Measurements from ENCODE around the gene RNF115.
"Not testable (repeated sequence)": the region's sequence is repeated elsewhere in the genome, so short reads cannot be mapped to it uniquely, and the experiment has no call there.

Gene RNF115

DNA sequence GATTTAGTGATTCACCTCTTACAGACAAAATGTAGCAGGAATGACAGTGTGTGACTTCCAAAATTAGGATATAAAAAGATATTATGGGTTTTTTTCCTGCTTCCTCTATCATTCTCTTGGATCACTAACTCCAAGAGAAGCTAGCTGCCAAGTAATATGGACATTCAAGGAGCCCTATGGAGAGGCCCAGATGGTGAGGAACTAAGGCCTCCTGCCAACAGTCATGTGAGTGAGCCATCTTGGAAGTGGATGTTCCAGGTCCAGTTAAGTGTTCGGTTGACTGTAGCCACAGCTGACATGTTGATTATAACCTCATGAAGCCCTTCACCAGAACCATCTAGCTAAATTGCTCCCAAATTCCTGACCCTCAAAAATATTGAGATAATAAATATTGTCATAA lies 65.8 kb downstream of the RNF115 start:
- Mint-ChIP-seq H3K4me1 (no peaks in the 10 kb centered on the region), H3K9me3 (peaks cover 17% of the 10 kb centered on the region), H3K27me3 (no peaks in the 10 kb centered on the region), H3K4me3 (no peak overlapping the region), H3K27ac (no peak overlapping the region), H3K36me3 (peaks cover 63% of the 10 kb centered on the region)
- no peak for DNase-seq
- CTCF ChIA-PET: interaction anchor here (0.8 to 1.5 kb wide), 3 partner anchors 19 to 87 kb away, joined by 3 to 6 read pairs (median 3); partner anchors contain the start of gene NUDT17

DNA sequence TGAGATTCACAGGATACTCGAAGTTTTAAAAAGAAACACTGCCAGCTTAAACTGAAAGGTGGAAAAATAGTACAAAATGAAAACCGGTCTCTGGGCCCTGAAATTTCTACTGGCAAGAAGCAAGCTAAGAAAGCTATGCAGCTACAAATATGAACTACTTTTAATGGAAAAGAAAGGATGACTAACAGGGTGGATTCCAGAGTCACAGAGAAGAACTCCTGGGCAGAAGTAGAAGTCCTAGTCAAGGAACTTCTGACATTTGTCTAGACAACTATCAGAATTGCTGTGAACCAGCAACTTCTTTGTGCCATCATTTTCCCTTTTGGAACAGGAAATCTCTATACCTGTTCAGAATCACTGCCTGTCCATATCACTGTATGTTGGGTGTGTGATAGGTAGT lies 66.5 kb downstream of the RNF115 start:
- peaks cover 62% of the 10 kb centered on the region for H3K36me3 Mint-ChIP-seq
- no peak overlapping the region for H3K4me3 Mint-ChIP-seq
- DNase-seq: no peak
- no peak overlapping the region for H3K27ac Mint-ChIP-seq
- H3K9me3 Mint-ChIP-seq: peaks cover 16% of the 10 kb centered on the region
- H3K4me1 Mint-ChIP-seq: no peaks in the 10 kb centered on the region
- H3K27me3 Mint-ChIP-seq: no peaks in the 10 kb centered on the region
- CTCF ChIA-PET: interaction anchor here (1.5 kb wide), 1 partner anchor 36 kb away, joined by 6 read pairs; no protein-coding TSS in a partner anchor

DNA sequence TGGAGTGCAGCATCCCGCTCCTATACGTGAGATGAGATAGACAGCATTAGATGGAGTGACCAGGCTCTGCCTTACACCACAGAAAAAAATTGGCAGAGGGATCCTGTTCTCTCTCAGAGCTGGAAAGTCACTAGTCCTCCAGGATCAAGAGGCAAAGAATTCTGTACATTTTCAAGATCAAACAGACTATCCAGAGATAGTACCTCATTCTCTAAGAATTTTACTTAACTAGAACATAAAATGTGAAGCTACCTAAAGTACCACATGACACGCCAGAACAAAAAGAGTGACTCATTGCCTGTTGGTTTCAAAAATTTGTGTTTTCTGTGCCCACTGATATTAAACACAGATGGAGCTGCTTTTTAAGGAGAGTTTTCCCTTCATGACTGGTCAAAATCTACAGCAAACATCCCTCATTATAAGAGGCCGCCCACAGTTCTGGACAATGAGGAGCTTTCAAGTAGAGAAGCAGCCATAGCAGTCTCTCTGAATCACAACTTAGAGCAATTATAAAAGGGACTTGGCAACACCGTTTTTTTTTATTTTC lies 72.3 kb downstream of the RNF115 start:
- H3K9me3 Mint-ChIP-seq: no peaks in the 10 kb centered on the region
- H3K4me3 Mint-ChIP-seq: no peak overlapping the region
- DNase-seq: no peak
- no peaks in the 10 kb centered on the region for H3K27me3 Mint-ChIP-seq
- CTCF ChIA-PET: no interaction called here
- no peaks in the 10 kb centered on the region for H3K4me1 Mint-ChIP-seq
- H3K27ac Mint-ChIP-seq: no peak overlapping the region
- H3K36me3 Mint-ChIP-seq: peaks cover 47% of the 10 kb centered on the region

DNA sequence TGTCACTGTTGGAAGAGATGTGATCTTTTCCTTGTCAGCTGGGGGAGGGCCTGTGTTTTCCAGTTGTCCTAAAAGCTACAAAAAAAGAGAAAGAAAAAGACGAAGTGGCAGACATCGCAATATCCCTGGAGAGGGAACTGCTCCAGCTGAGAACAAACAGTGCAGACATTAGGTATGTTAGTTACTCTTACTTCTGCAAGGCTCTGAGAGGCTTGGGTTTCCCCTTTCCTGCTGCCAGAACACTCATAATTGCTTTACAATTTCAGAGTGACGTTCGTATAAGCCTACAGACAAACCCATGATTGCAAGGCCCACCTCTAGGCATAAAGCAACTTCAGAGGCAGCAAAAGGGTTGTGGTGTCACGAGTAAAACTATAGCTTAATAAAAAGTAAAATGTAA lies 73.5 kb downstream of the RNF115 start:
- H3K27ac Mint-ChIP-seq: no peak overlapping the region
- CTCF ChIA-PET: no interaction called here
- DNase-seq: no peak
- no peak overlapping the region for H3K4me3 Mint-ChIP-seq
- H3K36me3 Mint-ChIP-seq: peaks cover 45% of the 10 kb centered on the region
- H3K27me3 Mint-ChIP-seq: no peaks in the 10 kb centered on the region
- H3K4me1 Mint-ChIP-seq: no peaks in the 10 kb centered on the region
- no peaks in the 10 kb centered on the region for H3K9me3 Mint-ChIP-seq

DNA sequence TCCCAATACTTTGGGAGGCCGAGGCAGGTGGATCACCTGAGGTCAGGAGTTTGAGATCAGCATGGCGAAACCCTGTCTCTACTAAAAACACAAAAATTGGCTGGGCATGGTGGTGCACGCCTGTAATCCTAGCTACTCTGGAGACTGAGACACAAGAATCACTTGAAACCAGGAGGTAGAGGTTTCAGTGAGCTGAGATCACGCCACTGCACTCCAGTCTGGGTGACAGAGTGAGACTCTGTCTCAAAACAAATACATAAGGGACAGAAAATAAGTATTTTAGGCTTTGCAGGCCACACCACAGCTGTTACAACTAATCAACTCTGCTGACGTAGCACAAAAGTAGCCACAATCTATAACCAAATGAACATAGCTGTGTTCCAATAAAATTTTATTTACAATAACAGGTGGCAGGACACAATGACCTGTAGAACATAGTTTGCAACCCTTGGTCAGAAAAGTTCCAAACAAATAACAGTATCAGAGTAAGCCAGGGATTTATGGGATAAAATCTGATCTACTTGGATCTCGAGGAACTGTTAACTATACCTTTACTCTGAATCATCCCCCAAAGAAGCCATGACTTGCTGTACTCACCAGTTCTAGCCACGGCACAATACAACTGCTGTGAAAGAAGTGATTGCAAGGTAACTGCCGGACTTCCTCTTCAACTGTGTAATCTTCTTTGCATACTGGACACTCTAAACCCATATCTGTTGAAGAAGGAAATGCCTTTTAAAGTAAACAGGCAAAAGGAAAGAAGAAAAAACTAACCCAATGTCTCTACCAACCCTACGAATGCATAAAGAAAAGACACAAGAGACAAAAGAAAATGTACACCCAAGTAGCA lies 76.3 kb downstream of the RNF115 start:
- Mint-ChIP-seq H3K36me3 (peaks cover 51% of the 10 kb centered on the region), H3K27me3 (no peaks in the 10 kb centered on the region), H3K9me3 (no peaks in the 10 kb centered on the region), H3K4me1 (no peaks in the 10 kb centered on the region), H3K27ac (no peak overlapping the region), H3K4me3 (no peak overlapping the region)
- DNase-seq: no peak
- CTCF ChIA-PET: no interaction called here

DNA sequence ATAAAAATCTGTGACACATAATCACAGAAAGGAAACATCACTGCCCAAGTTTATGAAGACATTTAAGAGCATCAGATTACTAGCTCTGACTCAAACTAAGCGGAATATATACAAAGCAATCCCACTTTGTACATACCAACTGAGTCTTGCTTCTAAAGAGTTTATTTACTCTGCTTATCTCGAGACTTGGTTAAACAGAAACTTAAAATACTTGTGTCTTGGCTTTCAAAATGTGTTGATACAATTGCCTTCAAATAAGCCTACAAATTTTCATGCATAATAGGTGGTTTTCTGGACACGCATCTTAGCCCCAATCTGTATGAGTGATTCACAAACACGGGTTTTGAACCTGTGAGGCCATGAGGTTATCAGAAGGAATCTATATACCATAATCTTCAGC lies 83.6 kb downstream of the RNF115 start:
- peaks cover 25% of the 10 kb centered on the region for H3K36me3 Mint-ChIP-seq
- H3K4me3 Mint-ChIP-seq: no peak overlapping the region
- no peaks in the 10 kb centered on the region for H3K4me1 Mint-ChIP-seq
- DNase-seq: no peak
- no peaks in the 10 kb centered on the region for H3K27me3 Mint-ChIP-seq
- no peak overlapping the region for H3K27ac Mint-ChIP-seq
- no peaks in the 10 kb centered on the region for H3K9me3 Mint-ChIP-seq
- CTCF ChIA-PET: no interaction called here

DNA sequence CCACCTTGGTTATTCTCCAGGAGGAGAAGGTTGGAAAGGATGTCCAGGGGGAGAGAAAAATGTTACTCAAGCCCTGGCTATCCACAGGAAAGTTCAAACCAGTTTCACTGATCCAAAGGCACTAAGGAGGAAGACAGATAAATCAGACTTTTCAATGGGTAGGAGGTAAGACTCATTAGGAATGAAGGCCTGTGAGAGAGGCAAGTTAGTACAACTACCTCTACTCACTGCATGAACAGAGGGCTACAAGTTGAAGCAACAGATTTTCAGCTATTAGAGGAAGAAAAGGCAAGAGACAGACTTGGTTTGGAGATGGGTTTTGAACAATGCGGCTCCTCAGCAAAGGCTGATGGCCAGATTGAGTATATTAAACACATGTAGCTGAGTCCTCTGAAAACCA lies 87.7 kb downstream of the RNF115 start:
- H3K4me1 Mint-ChIP-seq: no peaks in the 10 kb centered on the region
- CTCF ChIA-PET: no interaction called here

DNA sequence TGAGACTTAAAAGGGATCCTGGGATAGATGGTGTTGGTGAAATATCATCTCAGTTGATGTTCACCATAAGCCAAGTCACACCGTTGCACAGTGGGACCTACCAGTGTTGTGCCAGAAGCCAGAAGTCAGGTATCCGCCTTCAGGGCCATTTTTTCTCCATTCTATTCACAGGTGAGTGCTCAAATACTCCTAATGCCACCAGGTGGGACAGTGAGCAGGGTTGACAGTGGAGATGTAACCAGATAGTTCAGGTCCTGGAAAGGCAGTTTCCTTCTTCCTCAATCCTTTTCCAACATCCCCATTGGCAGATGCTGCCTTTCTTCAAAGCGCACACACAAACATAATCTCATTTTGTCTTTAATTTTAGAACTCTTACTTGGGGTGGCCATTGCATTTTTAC lies 93.0 kb downstream of the RNF115 start:
- Mint-ChIP-seq H3K36me3 (no peaks in the 10 kb centered on the region), H3K4me3 (no peak overlapping the region), H3K27ac (no peak overlapping the region), H3K9me3 (no peaks in the 10 kb centered on the region), H3K27me3 (no peaks in the 10 kb centered on the region), H3K4me1 (no peaks in the 10 kb centered on the region)
- CTCF ChIA-PET: interaction anchor here (1.6 kb wide), 1 partner anchor 10 kb away, joined by 5 read pairs; no protein-coding TSS in a partner anchor
- no peak for DNase-seq

More for the DNA sequence above, 87.7 kb downstream of the RNF115 start:
- Mint-ChIP-seq H3K36me3 (peaks cover 2% of the 10 kb centered on the region), H3K27ac (no peak overlapping the region), H3K9me3 (no peaks in the 10 kb centered on the region), H3K4me3 (no peak overlapping the region), H3K27me3 (no peaks in the 10 kb centered on the region)
- no peak for DNase-seq

DNA sequence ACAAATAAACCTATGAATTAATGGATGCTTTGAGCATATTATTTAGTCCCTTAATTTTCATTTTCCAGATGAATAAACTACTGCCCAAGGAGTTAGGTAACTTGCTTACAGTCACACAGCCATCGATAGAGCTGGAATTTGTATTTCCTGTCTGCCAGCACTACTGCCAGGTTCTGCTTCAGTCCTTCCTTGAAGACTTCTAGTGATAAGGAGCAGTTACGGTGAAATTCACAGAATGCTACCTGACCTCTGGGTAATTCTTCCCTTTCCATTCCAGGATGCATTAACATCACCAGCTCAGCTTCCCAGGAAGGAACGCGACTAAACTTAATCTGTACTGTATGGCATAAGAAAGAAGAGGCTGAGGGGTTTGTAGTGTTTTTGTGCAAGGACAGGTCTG lies 93.4 kb downstream of the RNF115 start:
- no peaks in the 10 kb centered on the region for H3K9me3 Mint-ChIP-seq
- H3K4me3 Mint-ChIP-seq: no peak overlapping the region
- H3K27me3 Mint-ChIP-seq: no peaks in the 10 kb centered on the region
- H3K4me1 Mint-ChIP-seq: no peaks in the 10 kb centered on the region
- DNase-seq: no peak
- no peak overlapping the region for H3K27ac Mint-ChIP-seq
- CTCF ChIA-PET: interaction anchor here (1.6 kb wide), 1 partner anchor 9 kb away, joined by 5 read pairs; no protein-coding TSS in a partner anchor
- H3K36me3 Mint-ChIP-seq: no peaks in the 10 kb centered on the region

DNA sequence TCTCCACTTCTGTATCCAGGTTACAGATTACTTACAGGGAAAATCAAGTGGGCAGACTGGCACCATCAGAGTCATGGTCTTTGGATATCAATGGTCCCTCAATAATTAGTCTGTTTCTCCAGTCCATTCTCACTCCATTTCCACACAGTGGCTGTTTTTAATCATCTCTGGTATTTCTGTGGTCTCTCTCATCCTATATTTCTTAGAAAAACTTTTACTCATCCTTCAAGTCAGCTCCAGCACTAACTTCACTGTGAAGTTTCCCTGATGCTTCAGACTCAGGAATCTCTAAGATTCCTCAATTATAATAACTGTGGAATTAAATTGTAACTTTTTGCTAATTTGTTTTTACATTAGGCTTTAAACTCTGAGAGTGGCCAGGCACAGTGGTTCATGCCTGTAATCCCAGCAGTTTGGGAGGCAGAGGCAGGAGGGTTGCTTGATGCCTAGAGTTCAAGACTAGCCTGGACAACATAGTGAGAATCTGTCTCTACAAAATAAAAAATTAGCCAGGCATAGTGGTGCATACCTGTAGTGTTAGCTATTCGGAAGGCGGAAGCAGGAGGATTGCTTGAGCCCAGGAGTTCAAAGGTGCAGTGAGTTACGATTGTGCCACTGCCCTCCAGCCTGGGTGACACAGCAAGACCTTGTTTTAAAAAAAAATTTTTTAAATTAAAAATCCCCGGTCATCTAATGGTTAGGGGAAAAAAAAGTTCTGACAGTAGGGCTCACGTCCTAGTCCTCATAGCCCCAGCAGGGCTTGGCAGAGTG lies 94.0 kb downstream of the RNF115 start:
- no peak for DNase-seq
- CTCF ChIA-PET: no interaction called here
- no peak overlapping the region for H3K27ac Mint-ChIP-seq
- no peaks in the 10 kb centered on the region for H3K27me3 Mint-ChIP-seq
- H3K4me3 Mint-ChIP-seq: no peak overlapping the region
- no peaks in the 10 kb centered on the region for H3K36me3 Mint-ChIP-seq
- no peaks in the 10 kb centered on the region for H3K4me1 Mint-ChIP-seq
- H3K9me3 Mint-ChIP-seq: no peaks in the 10 kb centered on the region

DNA sequence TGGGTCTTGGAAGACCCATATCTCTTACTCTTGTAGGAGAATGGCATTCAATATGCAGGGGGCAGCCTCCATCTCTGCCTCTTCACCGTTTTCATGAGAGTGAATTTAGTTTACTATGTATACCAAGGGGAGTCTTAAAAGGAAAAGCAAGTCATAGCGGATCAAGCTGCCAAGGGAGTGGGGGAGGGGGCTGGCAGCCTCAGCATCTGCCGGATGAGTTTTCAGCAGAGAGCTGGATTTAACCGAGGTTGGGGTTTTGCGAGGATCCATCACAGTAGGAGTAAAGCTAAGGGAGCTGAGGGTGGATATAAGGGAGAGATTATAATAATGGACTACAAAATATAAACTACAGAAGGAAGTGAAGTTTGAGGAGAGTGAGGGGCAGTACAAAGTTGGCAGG lies 94.7 kb downstream of the RNF115 start:
- no peaks in the 10 kb centered on the region for H3K36me3 Mint-ChIP-seq
- H3K27ac Mint-ChIP-seq: no peak overlapping the region
- H3K4me3 Mint-ChIP-seq: no peak overlapping the region
- no peaks in the 10 kb centered on the region for H3K4me1 Mint-ChIP-seq
- no peaks in the 10 kb centered on the region for H3K9me3 Mint-ChIP-seq
- CTCF ChIA-PET: no interaction called here
- no peaks in the 10 kb centered on the region for H3K27me3 Mint-ChIP-seq
- no peak for DNase-seq

DNA sequence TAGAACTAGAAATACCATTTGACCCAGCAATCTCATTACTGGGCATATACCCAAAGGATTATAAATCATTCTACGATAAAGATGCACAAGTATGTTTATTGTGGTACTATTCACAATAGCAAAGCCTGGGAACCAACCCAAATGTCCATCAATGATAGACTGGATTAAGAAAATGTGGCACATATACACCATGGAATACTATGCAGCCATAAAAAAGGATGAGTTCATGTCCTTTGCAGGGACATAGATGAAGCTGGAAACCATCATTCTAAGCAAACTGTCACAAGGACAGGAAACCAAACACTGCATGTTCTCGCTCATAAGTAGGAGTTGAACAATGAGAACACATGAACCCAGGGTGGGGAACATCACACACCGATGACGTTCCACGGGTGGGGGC lies 97.7 kb downstream of the RNF115 start:
- H3K36me3 Mint-ChIP-seq, H3K4me1 Mint-ChIP-seq, DNase-seq, H3K27ac Mint-ChIP-seq, H3K9me3 Mint-ChIP-seq, CTCF ChIA-PET, H3K4me3 Mint-ChIP-seq, H3K27me3 Mint-ChIP-seq: not testable (repeated sequence)

DNA sequence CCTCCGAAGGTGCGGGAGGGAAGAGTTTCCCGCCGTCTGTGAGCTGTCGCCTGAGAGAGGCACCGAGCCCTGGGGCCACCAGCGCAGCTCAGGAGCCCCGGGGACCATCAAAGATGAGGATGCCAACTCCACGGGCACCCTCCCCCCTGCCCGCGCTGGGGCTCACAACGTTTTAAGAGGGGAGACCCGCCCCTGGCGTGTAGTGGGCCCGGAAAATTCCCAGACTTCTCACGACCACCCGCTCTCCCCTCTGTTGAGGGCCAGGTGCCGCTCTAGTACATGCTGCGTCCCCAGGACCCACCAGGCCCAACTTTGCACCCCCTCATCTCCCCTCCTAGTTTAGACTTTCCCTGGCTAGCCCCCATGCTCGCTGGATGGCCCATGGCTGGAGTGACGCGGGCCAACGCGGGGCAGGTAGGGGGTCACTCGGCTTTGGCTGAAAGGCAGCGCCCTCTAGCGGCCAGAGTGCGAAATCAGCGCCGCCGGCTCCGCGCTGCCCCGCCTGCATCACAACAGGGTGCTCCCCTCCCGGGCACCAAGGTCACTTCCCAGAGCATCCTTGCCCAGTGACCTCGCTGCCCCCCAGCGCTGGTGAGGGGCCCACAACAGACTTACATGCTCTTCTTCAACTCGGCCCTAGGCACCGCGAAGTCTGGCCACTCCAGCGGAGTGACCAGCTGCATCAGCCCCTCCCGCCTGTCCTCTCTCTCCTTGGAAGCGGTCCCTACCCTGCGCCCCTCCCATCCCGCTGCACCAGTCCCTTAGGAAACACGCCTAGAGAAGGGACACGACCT lies 102.8 kb downstream of the RNF115 start:
- no peaks in the 10 kb centered on the region for H3K36me3 Mint-ChIP-seq
- peak overlapping the region; percentile 58 for H3K4me3 Mint-ChIP-seq
- peaks cover 30% of the 10 kb centered on the region for H3K27me3 Mint-ChIP-seq
- CTCF ChIA-PET: interaction anchor here (0.7 to 2.4 kb wide), 14 partner anchors 10 to 124 kb away, joined by 3 to 8 read pairs (median 4); partner anchors contain the start of gene NUDT17
- H3K9me3 Mint-ChIP-seq: no peaks in the 10 kb centered on the region
- peak; percentile 80 for DNase-seq
- H3K4me1 Mint-ChIP-seq: peaks cover 17% of the 10 kb centered on the region
- H3K27ac Mint-ChIP-seq: no peak overlapping the region

DNA sequence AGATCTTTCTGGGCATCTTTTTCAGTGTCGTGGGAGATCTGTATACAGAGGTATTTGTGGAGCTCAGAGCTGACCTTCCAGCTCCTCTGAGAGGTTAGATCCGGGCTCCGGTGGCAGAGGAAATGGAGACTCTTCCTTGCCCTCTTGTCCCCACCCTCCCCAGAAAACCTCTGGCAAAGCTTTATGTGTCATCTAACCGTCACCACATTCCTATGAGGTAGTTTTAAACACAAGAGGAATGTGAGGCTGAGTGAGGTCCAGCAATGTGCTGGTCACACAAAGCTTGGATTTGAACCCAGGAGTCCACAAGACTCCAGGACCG lies 103.4 kb downstream of the RNF115 start:
- Mint-ChIP-seq H3K27me3 (peaks cover 30% of the 10 kb centered on the region), H3K36me3 (no peaks in the 10 kb centered on the region), H3K27ac (no peak overlapping the region), H3K9me3 (no peaks in the 10 kb centered on the region), H3K4me1 (peaks cover 17% of the 10 kb centered on the region), H3K4me3 (no peak overlapping the region)
- DNase-seq: no peak
- CTCF ChIA-PET: interaction anchor here (0.7 to 2.4 kb wide), 9 partner anchors 9 to 125 kb away, joined by 3 to 8 read pairs (median 4); partner anchors contain the start of gene NUDT17
